Stimulated activated CD4-positive, alpha-beta T cell treated with anti-CD3 and anti-CD28 coated beads, Interleukin-12 subunit alpha, Interleukin-12 subunit beta, amount 100 ng/mL, for 48 hours (primary cell): Measurements from ENCODE around the gene BDH2.

Experiments used
- DNase-seq, 3 donors: peaks; one replicate each; pipeline ENCODE4 v3.0.0-alpha.2; 2020; ENCODE audit warnings: low read depth in 2 of 3, low spot score in 1 of 3

The BDH2 gene

DNA sequence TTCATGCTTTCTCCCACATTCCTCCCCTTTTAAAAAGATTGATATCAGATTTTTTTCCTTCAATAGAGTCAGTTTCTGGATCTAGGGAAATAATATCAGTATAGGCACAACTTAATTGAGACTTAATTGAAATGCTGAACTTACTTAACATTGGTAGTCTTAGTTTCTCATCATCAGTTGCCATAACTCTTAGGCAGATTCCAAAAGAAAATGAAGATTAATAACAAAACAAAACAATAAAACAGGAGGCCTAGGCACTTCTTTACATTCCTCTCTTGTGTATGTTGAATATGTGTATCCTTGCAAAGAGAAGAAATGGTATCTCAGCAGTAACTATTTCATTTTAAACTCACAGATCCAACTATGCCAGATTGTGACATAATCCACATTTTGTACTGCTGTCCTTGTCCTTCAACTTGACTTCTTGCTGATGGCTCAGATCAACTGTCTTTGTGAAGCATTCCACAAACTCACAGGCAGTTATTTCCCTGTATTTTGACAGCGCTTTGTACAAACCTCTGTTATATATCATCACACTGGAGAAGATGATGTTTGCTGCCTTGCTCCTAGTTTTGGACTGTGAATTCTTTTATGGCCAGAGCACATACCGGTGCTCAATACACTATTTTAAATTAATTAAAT lies 14.0 kb downstream of the BDH2 start:
- no peak for DNase-seq

DNA sequence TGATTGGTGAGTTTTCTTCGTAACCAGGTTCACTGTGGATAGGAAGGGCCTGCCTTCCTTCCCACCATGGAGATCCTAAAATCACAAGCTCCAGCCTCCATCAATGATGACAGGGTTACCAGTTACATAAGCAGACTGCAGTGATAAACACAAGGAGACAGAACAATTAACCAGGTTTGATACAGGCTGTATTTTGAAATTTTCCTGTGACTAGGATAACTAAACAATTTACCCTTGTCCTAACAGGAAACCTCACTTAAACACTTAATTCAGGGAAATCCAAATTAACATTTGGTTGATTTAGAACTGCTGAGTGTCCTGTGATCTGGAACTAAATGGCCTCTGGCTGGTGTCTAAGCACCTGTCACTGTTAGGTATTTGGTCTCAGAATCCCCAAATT lies 20.0 kb downstream of the BDH2 start:
- DNase-seq, result no peak

- no peak for DNase-seq
Observed at GRCh38 chr4:103076747-103077347, 22.8 kb downstream of the BDH2 start, which contains the start of gene SLC9B2. Gene SLC9B2, minus strand, starts transcription at chr4:103076761. Its CDS starts 9,211 bp downstream, at chr4:103067550.

- peak; percentile 25 to 51 (median 45) for DNase-seq
Observed at GRCh38 chr4:103075894-103076746, 23.5 kb downstream of the BDH2 start.

DNA sequence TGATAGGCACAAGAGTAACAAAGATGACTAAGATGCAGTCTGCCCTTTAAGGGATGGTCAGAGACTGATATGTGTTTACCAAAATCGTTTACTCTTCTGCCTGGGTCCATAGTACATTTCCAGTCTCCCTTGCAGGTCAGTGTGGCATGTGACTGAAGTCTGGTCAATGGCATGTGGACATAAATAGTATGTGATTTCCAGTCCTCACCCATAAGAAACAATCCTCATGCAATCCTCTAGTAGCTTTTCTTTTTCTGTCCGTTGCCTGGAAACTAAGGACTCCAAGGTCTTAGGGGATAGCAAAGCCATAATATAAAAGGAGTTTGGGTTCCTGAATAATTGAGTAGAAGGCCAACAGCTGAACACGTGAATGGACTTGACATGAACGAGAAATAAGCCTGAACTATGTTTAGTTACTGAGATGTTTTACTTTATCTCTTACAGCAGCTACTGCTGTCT lies 24.2 kb downstream of the BDH2 start:
- no peak for DNase-seq

- no peak for DNase-seq
Observed at GRCh38 chr4:103074744-103075434, 24.7 kb downstream of the BDH2 start.

DNA sequence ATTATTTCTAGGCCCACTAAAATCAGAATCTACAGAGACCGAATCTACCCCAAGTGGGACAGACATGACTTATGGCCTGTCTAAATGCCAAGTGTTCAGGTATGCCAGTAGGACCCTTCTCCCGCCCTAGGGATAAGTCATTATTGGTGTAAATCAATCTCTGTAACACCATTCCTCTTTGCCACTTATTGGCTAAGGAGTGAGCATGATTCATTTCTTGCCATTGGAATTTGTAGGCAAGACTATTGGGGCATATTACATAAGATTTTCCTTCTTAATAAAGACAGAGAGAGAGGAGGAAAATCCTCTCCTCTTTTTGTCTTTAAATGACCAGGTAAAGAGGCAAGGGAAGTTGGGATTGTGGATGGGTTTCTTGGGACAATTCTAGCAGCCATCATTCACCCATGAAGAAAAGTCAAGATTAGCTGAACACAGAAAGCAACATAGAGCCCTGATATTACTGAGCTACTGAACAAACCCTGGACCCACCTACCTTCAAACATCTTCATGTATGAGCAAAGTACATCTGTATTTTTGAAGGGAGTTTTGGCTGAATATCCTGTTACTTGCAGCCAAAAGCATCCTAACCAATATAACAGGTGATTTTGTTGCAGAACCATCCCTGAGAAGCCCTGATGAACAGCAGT lies 25.7 kb downstream of the BDH2 start:
- no peak for DNase-seq

- DNase-seq, result no peak
Observed at GRCh38 chr4:103067841-103068547, 31.6 kb downstream of the BDH2 start.

- DNase-seq, result no peak
Observed at GRCh38 chr4:103060453-103061148, 39.0 kb downstream of the BDH2 start.

GRCh38 chr4:103054030-103054429 lies 45.6 kb downstream of the BDH2 start:
- no peak for DNase-seq

DNA sequence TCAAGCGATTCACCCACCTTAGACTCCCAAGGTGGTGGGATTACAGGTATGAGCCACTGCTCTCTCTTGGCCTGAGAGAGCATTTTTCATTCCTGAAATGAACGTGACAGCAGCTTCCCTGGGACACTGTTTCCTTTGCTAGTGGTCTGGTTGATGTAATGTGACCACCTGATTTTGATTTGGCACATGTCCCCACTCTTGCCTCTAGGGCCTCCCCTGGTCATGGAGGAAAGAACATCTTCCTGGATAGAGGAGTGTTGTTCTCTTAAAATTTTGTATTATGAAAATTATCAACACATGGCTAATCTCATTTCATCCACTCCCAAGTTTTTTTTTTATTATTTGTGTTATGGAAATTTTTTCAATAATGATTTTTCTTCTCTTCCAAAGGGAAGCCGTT lies 46.9 kb downstream of the BDH2 start:
- DNase-seq, result no peak

GRCh38 chr4:103052145-103052544 lies 47.5 kb downstream of the BDH2 start:
- DNase-seq, result no peak

- no peak for DNase-seq
Observed at GRCh38 chr4:103050736-103051436, 48.7 kb downstream of the BDH2 start.

- DNase-seq, result peak in 1 of 3 donors; percentile 19
Observed at GRCh38 chr4:103046416-103047290, 53.0 kb downstream of the BDH2 start.

- no peak for DNase-seq
Observed at GRCh38 chr4:103044183-103044582, 55.5 kb downstream of the BDH2 start.

GRCh38 chr4:103036169-103036568 lies 63.5 kb downstream of the BDH2 start:
- DNase-seq, result no peak

- no peak for DNase-seq
Observed at GRCh38 chr4:103032574-103032973, 67.1 kb downstream of the BDH2 start.

- DNase-seq, result no peak
Observed at GRCh38 chr4:103030791-103031190, 68.8 kb downstream of the BDH2 start.
